GM19397 (cell line): ENCODE measurements around the gene CDC14A.
"Not testable (repeated sequence)": the region's sequence is repeated elsewhere in the genome, so short reads cannot be mapped to it uniquely, and the experiment has no call there.

Source experiments
- ATAC-seq: cut with Tn5 transposase; IDR thresholded peaks from one replicate; pipeline ENCODE4 v1.9.1; 2021; ENCODE audit warnings: mild to moderate bottlenecking, moderate library complexity; ENCODE audit not compliant: unreplicated experiment

CDC14A gene

GRCh38 chr1:100396651-100397050, 44.3 kb downstream of the CDC14A start:
- no peak for ATAC-seq

GRCh38 chr1:100397681-100398080, 45.4 kb downstream of the CDC14A start:
- no peak for ATAC-seq

GRCh38 chr1:100398648-100399047, 46.3 kb downstream of the CDC14A start:
- ATAC-seq, result no peak

GRCh38 chr1:100400404-100400803, 48.1 kb downstream of the CDC14A start:
- no peak for ATAC-seq

GRCh38 chr1:100404821-100405220, 52.5 kb downstream of the CDC14A start:
- ATAC-seq, result no peak

- ATAC-seq, result not testable (repeated sequence)
Measured at GRCh38 chr1:100405902-100406301, 53.6 kb downstream of the CDC14A start.

GRCh38 chr1:100407390-100407789, 55.1 kb downstream of the CDC14A start:
- ATAC-seq, result not testable (repeated sequence)

- ATAC-seq, result no peak
Measured at GRCh38 chr1:100411019-100411418, 58.7 kb downstream of the CDC14A start.

- no peak for ATAC-seq
Measured at GRCh38 chr1:100411574-100411973, 59.3 kb downstream of the CDC14A start.

- no peak for ATAC-seq
Measured at GRCh38 chr1:100413035-100413434, 60.7 kb downstream of the CDC14A start.

GRCh38 chr1:100414693-100415497, 62.6 kb downstream of the CDC14A start:
- ATAC-seq, result no peak

- no peak for ATAC-seq
Measured at GRCh38 chr1:100415498-100415778, 63.1 kb downstream of the CDC14A start.

- ATAC-seq, result no peak
Measured at GRCh38 chr1:100419072-100419471, 66.8 kb downstream of the CDC14A start.

GRCh38 chr1:100422065-100422464, 69.8 kb downstream of the CDC14A start:
- no peak for ATAC-seq

- peak; percentile 80 for ATAC-seq
Measured at GRCh38 chr1:100423832-100424337, 71.6 kb downstream of the CDC14A start.

GRCh38 chr1:100428160-100428559, 75.9 kb downstream of the CDC14A start:
- ATAC-seq, result no peak

- no peak for ATAC-seq
Measured at GRCh38 chr1:100430325-100430756, 78.0 kb downstream of the CDC14A start.

GRCh38 chr1:100431954-100432353, 79.6 kb downstream of the CDC14A start:
- ATAC-seq, result no peak

GRCh38 chr1:100433563-100433962, 81.3 kb downstream of the CDC14A start:
- no peak for ATAC-seq

GRCh38 chr1:100434831-100435230, 82.5 kb downstream of the CDC14A start:
- no peak for ATAC-seq

- ATAC-seq, result no peak
Measured at GRCh38 chr1:100438375-100438774, 86.1 kb downstream of the CDC14A start.

- no peak for ATAC-seq
Measured at GRCh38 chr1:100438789-100439188, 86.5 kb downstream of the CDC14A start.
